OCI-LY3 (cell line): Measurements from ENCODE around the gene KIAA0513.

Experiments
- H2AFZ ChIP-seq: fragments of 200-600, 300-600 bp; shearing (Covaris generic); 2 replicates; pipeline ENCODE4 v1.6.0; 2014; ENCODE audit warnings: antibody characterized with exemption, low read depth, low read length
- H3K27ac ChIP-seq: fragments of 200-600, 300-600 bp; sonication (generic); 2 replicates; pipeline ENCODE4 v1.5.1; 2014; ENCODE audit warnings: mild to moderate bottlenecking, low read length, moderate library complexity, mixed read lengths
- H3K27me3 ChIP-seq: fragments of 200-600, 300-600 bp; sonication (generic); 2 replicates; pipeline ENCODE4 v1.6.1; 2014; ENCODE audit warnings: low read depth, low read length, mixed read lengths
- H3K36me3 ChIP-seq: fragments of 200-600, 300-600 bp; sonication (generic); replicated peaks from 2 replicates; pipeline ENCODE3; 2014; ENCODE audit warnings: low read depth, low read length, mixed read lengths
- H3K4me1 ChIP-seq: fragments of 300-600, 200-600 bp; sonication (generic); 2 replicates; pipeline ENCODE4 v1.6.1; 2014; ENCODE audit warnings: low read length, mixed read lengths
- H3K4me2 ChIP-seq: fragments of 200-600, 300-600 bp; sonication (generic); 2 replicates; pipeline ENCODE4 v1.6.1; 2014; ENCODE audit warnings: low read length, mixed read lengths
- H3K4me3 ChIP-seq: fragments of 300-600, 200-600 bp; sonication (generic); 2 replicates; pipeline ENCODE4 v1.5.1; 2014; ENCODE audit warnings: antibody characterized with exemption, mild to moderate bottlenecking, low read length, moderate library complexity
- H3K79me2 ChIP-seq: fragments of 300-600, 200-600 bp; shearing (Covaris generic); 2 replicates; pipeline ENCODE4 v1.6.1; 2014; ENCODE audit warnings: mild to moderate bottlenecking, low read length, mixed read lengths
- H3K9ac ChIP-seq: fragments of 300-600, 200-600 bp; shearing (Covaris generic); 2 replicates; pipeline ENCODE4 v1.6.0; 2014; ENCODE audit warnings: mild to moderate bottlenecking, low read length, moderate library complexity
- H3K9me3 ChIP-seq: fragments of 200-600, 300-600 bp; shearing (Covaris generic); 2 replicates; pipeline ENCODE4 v1.6.1; 2014; ENCODE audit warnings: low read length, mixed read lengths; ENCODE audit not compliant: insufficient read depth
- H4K20me1 ChIP-seq: fragments of 200-600, 300-600 bp; sonication (generic); 2 replicates; pipeline ENCODE4 v1.6.1; 2016; ENCODE audit warnings: low read length, mixed read lengths; ENCODE audit not compliant: insufficient read depth
- EZH2phosphoT487 ChIP-seq: fragments of 200-600 bp; shearing (Covaris generic); IDR thresholded peaks from 2 replicates; pipeline ENCODE4 v1.6.1; 2018; ENCODE audit warnings: antibody characterized with exemption, mixed run types, low read depth
- TF ChIP-seq, protein P1 (sequence below): fragments of 200-600, 300-600 bp; sonication (generic); IDR thresholded peaks from 2 replicates; pipeline ENCODE4 v1.5.1; 2014; ENCODE audit warnings: antibody characterized with exemption, low read length, low read depth

KIAA0513 gene

DNA sequence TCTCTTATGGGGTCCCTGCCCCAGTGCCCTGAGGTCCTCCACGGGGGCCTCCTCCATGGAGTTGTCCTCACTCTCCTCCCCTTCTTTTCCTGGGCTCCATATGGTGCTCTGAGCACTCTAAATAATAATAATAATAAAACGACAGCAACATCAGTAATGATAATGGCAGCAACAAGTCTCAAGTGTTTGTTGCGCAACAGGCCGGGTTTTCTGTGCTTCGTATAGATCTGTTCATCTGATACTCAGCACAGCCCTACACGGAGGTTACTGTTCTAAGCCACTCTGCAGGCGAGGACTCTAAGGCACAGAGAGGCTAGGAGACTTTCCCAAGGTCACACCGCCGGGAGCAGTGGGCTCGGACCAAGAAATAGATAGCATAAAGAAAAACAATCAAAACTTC is 71.0 kb downstream of the KIAA0513 start:
- H3K36me3 ChIP-seq, result no peaks in the 10 kb centered on the region
- no peaks in the 10 kb centered on the region for H3K9me3 ChIP-seq
- H3K4me3 ChIP-seq, result no peak overlapping the region
- no peak overlapping the region for H3K4me2 ChIP-seq
- TF ChIP-seq EZH2phosphoT487, result no peak
- TF ChIP-seq, protein P1, sequence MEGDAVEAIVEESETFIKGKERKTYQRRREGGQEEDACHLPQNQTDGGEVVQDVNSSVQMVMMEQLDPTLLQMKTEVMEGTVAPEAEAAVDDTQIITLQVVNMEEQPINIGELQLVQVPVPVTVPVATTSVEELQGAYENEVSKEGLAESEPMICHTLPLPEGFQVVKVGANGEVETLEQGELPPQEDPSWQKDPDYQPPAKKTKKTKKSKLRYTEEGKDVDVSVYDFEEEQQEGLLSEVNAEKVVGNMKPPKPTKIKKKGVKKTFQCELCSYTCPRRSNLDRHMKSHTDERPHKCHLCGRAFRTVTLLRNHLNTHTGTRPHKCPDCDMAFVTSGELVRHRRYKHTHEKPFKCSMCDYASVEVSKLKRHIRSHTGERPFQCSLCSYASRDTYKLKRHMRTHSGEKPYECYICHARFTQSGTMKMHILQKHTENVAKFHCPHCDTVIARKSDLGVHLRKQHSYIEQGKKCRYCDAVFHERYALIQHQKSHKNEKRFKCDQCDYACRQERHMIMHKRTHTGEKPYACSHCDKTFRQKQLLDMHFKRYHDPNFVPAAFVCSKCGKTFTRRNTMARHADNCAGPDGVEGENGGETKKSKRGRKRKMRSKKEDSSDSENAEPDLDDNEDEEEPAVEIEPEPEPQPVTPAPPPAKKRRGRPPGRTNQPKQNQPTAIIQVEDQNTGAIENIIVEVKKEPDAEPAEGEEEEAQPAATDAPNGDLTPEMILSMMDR, result no peak
- H3K27ac ChIP-seq, result no peak overlapping the region
- H3K9ac ChIP-seq, result no peak overlapping the region
- no peaks in the 10 kb centered on the region for H3K79me2 ChIP-seq
- H3K4me1 ChIP-seq, result peaks cover 16% of the 10 kb centered on the region
- H4K20me1 ChIP-seq, result no peaks in the 10 kb centered on the region
- H3K27me3 ChIP-seq, result peaks cover 8% of the 10 kb centered on the region; the same call in 1 of the 2 replicates
- no peak overlapping the region for H2AFZ ChIP-seq

DNA sequence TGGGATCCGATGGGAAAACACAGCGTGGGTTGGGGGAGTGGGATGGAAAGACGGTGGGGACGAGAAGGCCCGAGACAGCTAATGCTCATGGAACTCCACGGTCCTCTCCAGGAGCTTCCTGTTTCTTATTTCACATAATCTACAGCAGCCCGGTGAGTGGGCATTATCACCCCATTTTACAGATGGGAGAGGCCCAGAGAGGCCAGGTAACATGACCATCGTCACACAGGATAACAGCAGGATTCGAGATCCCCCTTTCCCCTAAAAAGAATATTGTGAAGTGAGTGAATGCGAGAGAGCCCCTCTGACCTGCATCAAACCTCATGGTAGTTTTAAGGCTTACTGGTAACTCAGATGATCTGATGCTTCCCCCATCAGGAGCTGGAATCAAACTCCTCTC is 72.7 kb downstream of the KIAA0513 start:
- H3K36me3 ChIP-seq, result no peaks in the 10 kb centered on the region
- H3K4me1 ChIP-seq, result peaks cover 33% of the 10 kb centered on the region
- H3K27ac ChIP-seq, result no peak overlapping the region
- H3K9me3 ChIP-seq, result no peaks in the 10 kb centered on the region
- no peaks in the 10 kb centered on the region for H3K79me2 ChIP-seq
- no peak overlapping the region for H3K9ac ChIP-seq
- H2AFZ ChIP-seq, result no peak overlapping the region
- H3K27me3 ChIP-seq, result peaks cover 18% of the 10 kb centered on the region
- no peak for TF ChIP-seq EZH2phosphoT487
- TF ChIP-seq, protein P1, result no peak
- no peaks in the 10 kb centered on the region for H4K20me1 ChIP-seq
- H3K4me3 ChIP-seq, result no peak overlapping the region
- no peak overlapping the region for H3K4me2 ChIP-seq

DNA sequence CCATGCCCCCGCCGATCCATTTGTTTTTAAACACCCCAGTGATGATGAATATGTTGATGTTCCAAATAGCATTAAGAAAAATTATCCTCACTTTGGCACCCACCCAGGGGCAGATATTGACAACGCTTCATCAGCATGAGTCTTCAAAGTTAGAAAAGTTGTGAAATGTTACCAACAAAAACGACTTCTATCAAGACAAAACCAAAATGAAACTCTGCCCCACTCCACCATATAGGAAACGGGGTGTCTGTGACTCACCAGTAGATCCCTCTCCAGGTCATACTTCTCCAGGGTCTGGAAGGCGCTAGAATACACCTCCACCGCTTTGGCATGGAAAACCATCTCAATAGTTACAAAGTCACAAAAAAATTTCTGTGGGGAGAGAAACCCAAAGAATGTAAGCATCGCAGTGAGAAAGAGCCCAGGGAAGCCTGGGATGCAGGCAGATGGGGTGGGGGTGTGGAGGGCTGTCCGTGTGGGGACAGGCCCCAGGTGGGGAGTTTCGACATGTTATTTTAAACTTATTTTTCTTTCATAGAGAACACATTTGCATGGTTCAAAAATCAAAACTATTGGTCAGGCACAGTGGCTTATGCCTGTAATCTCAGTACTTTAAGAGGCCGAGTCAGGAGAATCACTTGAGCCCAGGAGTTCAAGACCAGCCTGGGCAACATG is 74.5 kb downstream of the KIAA0513 start:
- Histone ChIP-seq H3K4me2 (no peak overlapping the region), H2AFZ (no peak overlapping the region), H3K27me3 (peaks cover 18% of the 10 kb centered on the region), H3K9ac (no peak overlapping the region), H3K4me3 (no peak overlapping the region), H3K4me1 (peaks cover 35% of the 10 kb centered on the region), H4K20me1 (no peaks in the 10 kb centered on the region), H3K36me3 (no peaks in the 10 kb centered on the region), H3K27ac (no peak overlapping the region), H3K79me2 (no peaks in the 10 kb centered on the region), H3K9me3 (no peaks in the 10 kb centered on the region)
- TF ChIP-seq, protein P1, result no peak
- no peak for TF ChIP-seq EZH2phosphoT487

DNA sequence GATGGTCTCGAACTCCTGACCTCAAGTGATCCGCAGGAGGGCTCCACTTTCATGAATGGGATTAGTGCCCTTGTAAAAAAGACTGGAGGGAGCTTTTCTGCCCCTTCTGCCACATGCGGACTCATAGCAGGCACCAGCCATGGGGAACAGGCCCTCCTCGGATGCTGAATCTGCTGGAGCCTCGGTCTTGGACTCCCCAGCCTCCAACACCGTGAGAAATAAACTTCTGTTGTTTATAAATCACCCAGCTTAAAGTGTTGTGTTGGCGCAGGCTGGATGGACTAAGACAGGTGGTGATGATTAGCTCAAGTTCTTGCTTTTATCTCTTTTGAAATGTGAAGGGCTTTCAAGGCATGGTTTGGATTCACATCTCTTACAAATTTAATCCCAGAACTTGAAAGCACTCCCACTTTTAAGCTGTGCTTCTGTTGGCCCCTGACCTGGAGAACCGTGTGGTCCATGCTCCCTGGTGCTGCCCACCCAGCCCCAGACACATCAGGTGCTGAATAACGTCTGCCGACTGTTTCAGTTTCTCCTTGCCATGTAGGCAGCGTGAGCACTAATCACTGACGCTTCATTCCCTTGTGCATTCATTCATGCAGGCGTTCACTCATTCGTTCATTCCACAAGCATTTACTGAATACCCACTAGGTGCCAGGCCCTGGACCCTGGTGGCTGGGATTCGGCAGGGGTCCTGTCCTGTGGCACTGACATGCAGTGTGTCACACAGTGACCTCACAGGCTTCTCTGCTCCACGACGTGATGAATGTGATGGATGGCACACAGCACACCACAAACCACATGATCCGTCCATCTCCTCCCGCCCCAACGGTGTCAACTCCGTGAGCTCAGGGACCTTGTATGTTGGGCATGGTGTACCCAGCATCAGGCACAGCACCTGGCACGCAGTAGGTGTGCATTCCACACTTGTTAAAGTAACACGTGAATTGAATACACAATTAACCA is 75.8 kb downstream of the KIAA0513 start:
- peaks cover 14% of the 10 kb centered on the region for H3K27me3 ChIP-seq
- no peaks in the 10 kb centered on the region for H4K20me1 ChIP-seq
- H3K4me3 ChIP-seq, result peak overlapping the region; percentile 42
- H3K4me2 ChIP-seq, result peak overlapping the region; percentile 69
- H3K9me3 ChIP-seq, result no peaks in the 10 kb centered on the region
- H2AFZ ChIP-seq, result no peak overlapping the region
- no peaks in the 10 kb centered on the region for H3K79me2 ChIP-seq
- peaks cover 35% of the 10 kb centered on the region for H3K4me1 ChIP-seq
- no peak for TF ChIP-seq EZH2phosphoT487
- TF ChIP-seq, protein P1, result no peak
- peak overlapping the region; percentile 4; the same call in 1 of the 2 replicates for H3K9ac ChIP-seq
- no peaks in the 10 kb centered on the region for H3K36me3 ChIP-seq
- H3K27ac ChIP-seq, result no peak overlapping the region
